SU-DHL-6 (cell line): ENCODE results near the gene CXCL3.

ENCODE experiments used
- H2AFZ ChIP-seq: fragments of 200-600 bp; sonication (generic); 2 replicates; pipeline ENCODE4 v1.6.1; 2014; ENCODE audit warnings: low read depth, mild to moderate bottlenecking, moderate library complexity, mixed read lengths, antibody characterized with exemption, low read length; ENCODE audit not compliant: severe bottlenecking
- H3F3A ChIP-seq: fragments of 200-600 bp; shearing (Covaris generic); 2 replicates; pipeline ENCODE4 v1.6.0; 2016; ENCODE audit warnings: antibody characterized with exemption, mild to moderate bottlenecking; ENCODE audit not compliant: insufficient read depth
- H3K27ac ChIP-seq: fragments of 200-600 bp; sonication (generic); 2 replicates; pipeline ENCODE4 v1.5.1; 2016; ENCODE audit warnings: low read depth, mild to moderate bottlenecking, low read length, moderate library complexity, mixed read lengths
- H3K27me3 ChIP-seq: fragments of 200-600 bp; sonication (generic), shearing (Covaris generic); 2 replicates; pipeline ENCODE4 v1.6.0; 2014; ENCODE audit warnings: mild to moderate bottlenecking, low read length
- H3K36me3 ChIP-seq: fragments of 200-600 bp; sonication (generic); 2 replicates; pipeline ENCODE4 v1.6.1; 2014; ENCODE audit warnings: mild to moderate bottlenecking, low read length, mixed read lengths
- H3K4me2 ChIP-seq: fragments of 300-600, 200-600 bp; shearing (Covaris generic), sonication (generic); 2 replicates; pipeline ENCODE4 v1.6.0; 2014; ENCODE audit warnings: low read length, low read depth, mild to moderate bottlenecking; ENCODE audit not compliant: poor library complexity, severe bottlenecking
- H3K4me3 ChIP-seq: fragments of 200-600 bp; sonication (generic); 2 replicates; pipeline ENCODE4 v1.5.1; 2014; ENCODE audit warnings: antibody characterized with exemption, low read length, mild to moderate bottlenecking, mixed read lengths; ENCODE audit not compliant: insufficient read depth, poor library complexity, severe bottlenecking
- H3K79me2 ChIP-seq: fragments of 200-600 bp; sonication (generic); 2 replicates; pipeline ENCODE4 v1.6.1; 2014; ENCODE audit warnings: mild to moderate bottlenecking, low read length, moderate library complexity; ENCODE audit not compliant: insufficient read depth
- H3K9ac ChIP-seq: fragments of 200-600 bp; sonication (generic); 2 replicates; pipeline ENCODE4 v1.7.0; 2014; ENCODE audit warnings: mild to moderate bottlenecking, low read length
- H3K9me2 ChIP-seq: fragments of 200-600 bp; sonication (generic); replicated peaks from 2 replicates; pipeline ENCODE4 v1.6.1; 2014; ENCODE audit warnings: low read length; ENCODE audit not compliant: insufficient read depth
- H3K9me3 ChIP-seq: fragments of 200-600 bp; sonication (generic); 2 replicates; pipeline ENCODE4 v1.6.1; 2014; ENCODE audit warnings: low read length, mixed read lengths; ENCODE audit not compliant: insufficient read depth
- H4K20me1 ChIP-seq: fragments of 200-600 bp; sonication (generic); 2 replicates; pipeline ENCODE4 v1.6.1; 2014; ENCODE audit warnings: low read depth, mild to moderate bottlenecking, antibody characterized with exemption, low read length, moderate library complexity, mixed read lengths
- CTCF ChIP-seq: fragments of 200-600 bp; sonication (generic); IDR thresholded peaks from one replicate; pipeline ENCODE4 v1.5.1; 2017; ENCODE audit warnings: antibody characterized with exemption, mild to moderate bottlenecking, low read length, moderate library complexity; ENCODE audit not compliant: insufficient read depth, poor library complexity, severe bottlenecking
- EZH2phosphoT487 ChIP-seq: fragments of 200-600 bp; sonication (generic), shearing (Covaris generic); conservative IDR thresholded peaks from 2 replicates; pipeline ENCODE4 v1.6.1; 2018; ENCODE audit warnings: mild to moderate bottlenecking, antibody characterized with exemption, low read length, moderate library complexity, mixed read lengths

CXCL3 gene

GRCh38 chr4:74065115-74065642 lies 26.7 kb upstream of the CXCL3 start:
- Histone ChIP-seq H3K4me3 (no peak overlapping the region), H3K27me3 (no peaks in the 10 kb centered on the region), H3K9me3 (no peaks in the 10 kb centered on the region), H3K9ac (no peak overlapping the region), H4K20me1 (no peaks in the 10 kb centered on the region), H3K4me2 (no peak overlapping the region), H3K36me3 (no peaks in the 10 kb centered on the region), H2AFZ (no peak overlapping the region), H3F3A (no peaks in the 10 kb centered on the region), H3K79me2 (no peaks in the 10 kb centered on the region), H3K9me2 (no peaks in the 10 kb centered on the region), H3K27ac (no peak overlapping the region)
- TF ChIP-seq CTCF (no peak), EZH2phosphoT487 (no peak)

DNA sequence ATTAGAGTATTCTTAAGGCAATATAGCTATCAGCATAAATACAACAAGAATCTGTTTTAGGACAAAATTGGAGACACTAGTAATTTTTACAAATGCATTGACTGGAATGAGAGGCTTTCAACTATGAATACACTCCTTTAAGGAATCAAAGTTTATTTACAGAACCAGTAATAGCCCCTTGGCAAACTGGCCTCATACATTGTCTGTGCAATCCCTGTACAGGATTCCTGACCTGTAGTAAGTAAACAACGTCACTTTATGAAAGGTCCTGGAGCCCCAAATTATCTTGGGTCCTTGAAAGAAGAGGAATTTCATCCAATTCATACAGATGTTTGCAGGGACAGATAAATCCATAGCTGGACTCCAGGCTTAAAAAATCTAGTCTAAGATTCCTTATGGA lies 25.4 kb upstream of the CXCL3 start:
- no peaks in the 10 kb centered on the region for H3K9me3 ChIP-seq
- no peaks in the 10 kb centered on the region for H3K9me2 ChIP-seq
- H3K36me3 ChIP-seq = no peaks in the 10 kb centered on the region
- H3K27ac ChIP-seq = no peak overlapping the region
- no peak overlapping the region for H2AFZ ChIP-seq
- TF ChIP-seq CTCF (no peak), EZH2phosphoT487 (no peak)
- H3F3A ChIP-seq = no peaks in the 10 kb centered on the region
- H3K4me2 ChIP-seq = no peak overlapping the region
- no peak overlapping the region for H3K4me3 ChIP-seq
- no peaks in the 10 kb centered on the region for H3K79me2 ChIP-seq
- H4K20me1 ChIP-seq = no peaks in the 10 kb centered on the region
- H3K9ac ChIP-seq = no peak overlapping the region
- no peaks in the 10 kb centered on the region for H3K27me3 ChIP-seq

DNA sequence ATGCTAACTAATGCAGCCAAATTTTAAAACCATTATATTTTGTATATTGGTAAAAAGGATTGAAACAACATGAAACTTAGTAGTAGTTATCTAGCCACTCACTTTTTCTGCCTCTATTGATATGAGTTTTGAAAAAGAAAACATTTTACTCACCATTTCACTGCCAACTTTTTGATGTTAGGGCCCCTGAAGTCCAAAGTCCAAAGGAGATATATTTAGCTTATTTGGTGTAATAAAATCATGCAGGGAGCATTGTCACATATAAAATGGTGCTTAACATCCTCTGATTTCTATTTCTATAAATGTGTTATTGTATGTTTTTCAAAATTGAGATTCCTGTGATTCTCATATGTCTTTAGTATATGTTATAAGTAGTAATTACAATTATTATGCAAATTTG lies 24.5 kb upstream of the CXCL3 start:
- Histone ChIP-seq H3K79me2 (no peaks in the 10 kb centered on the region), H3K4me3 (no peak overlapping the region), H3K4me2 (no peak overlapping the region), H4K20me1 (no peaks in the 10 kb centered on the region), H3K27ac (no peak overlapping the region), H3K9me3 (no peaks in the 10 kb centered on the region), H3F3A (no peaks in the 10 kb centered on the region), H2AFZ (no peak overlapping the region), H3K36me3 (no peaks in the 10 kb centered on the region), H3K9me2 (no peaks in the 10 kb centered on the region), H3K9ac (no peak overlapping the region), H3K27me3 (no peaks in the 10 kb centered on the region)
- TF ChIP-seq CTCF (no peak), EZH2phosphoT487 (no peak)

DNA sequence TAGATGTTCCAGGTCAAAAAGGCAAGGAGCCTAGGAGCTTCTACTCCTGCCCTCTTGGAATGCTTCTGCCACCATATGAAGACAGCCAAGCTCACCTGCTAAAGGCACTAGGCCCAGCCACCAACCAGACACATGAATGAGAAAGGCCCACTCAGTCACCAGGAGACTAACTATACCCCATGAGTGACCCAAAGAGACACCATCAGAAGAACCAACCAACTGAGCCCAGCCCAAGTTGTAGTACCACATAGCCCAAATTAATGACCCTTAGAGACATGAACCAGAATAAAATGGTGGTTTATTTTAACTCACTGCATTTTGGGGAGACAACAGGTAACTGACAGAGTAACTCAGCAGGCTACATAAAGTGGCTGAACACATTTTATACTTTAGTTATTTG lies 22.9 kb upstream of the CXCL3 start:
- H3K27me3 ChIP-seq = no peaks in the 10 kb centered on the region
- no peaks in the 10 kb centered on the region for H4K20me1 ChIP-seq
- no peaks in the 10 kb centered on the region for H3K9me2 ChIP-seq
- H3F3A ChIP-seq = no peaks in the 10 kb centered on the region
- no peak overlapping the region for H3K9ac ChIP-seq
- no peak overlapping the region for H3K4me2 ChIP-seq
- no peak overlapping the region for H3K27ac ChIP-seq
- no peak overlapping the region for H2AFZ ChIP-seq
- H3K36me3 ChIP-seq = no peaks in the 10 kb centered on the region
- H3K9me3 ChIP-seq = no peaks in the 10 kb centered on the region
- H3K79me2 ChIP-seq = no peaks in the 10 kb centered on the region
- H3K4me3 ChIP-seq = no peak overlapping the region
- TF ChIP-seq EZH2phosphoT487 = no peak
- no peak for TF ChIP-seq CTCF
